ENCODE data around the gene ZNF423. TPM values are rescaled to one million over a fixed set of nuclear protein-coding genes. Genes with fewer than 3 reads are reported as not detected.

Gene ZNF423
- total and polyA plus RNA-seq, 2 experiments from 2014 or later, result 0.43 to 0.49 TPM

- Histone ChIP-seq H3K9me2 (ENCODE audit: insufficient read depth) (no peaks in the 10 kb centered on the region), H3K9ac (no peak overlapping the region), H2AFZ (no peak overlapping the region), H3K27ac (no peak overlapping the region), H4K20me1 (ENCODE audit: insufficient read depth) (no peaks in the 10 kb centered on the region), H3K4me3 (no peak overlapping the region), H3K9me3 (ENCODE audit: low read depth) (no peaks in the 10 kb centered on the region), H3K4me1 (ENCODE audit: insufficient read depth) (peaks cover 12% of the 10 kb centered on the region), H3F3A (ENCODE audit: insufficient read depth) (no peaks in the 10 kb centered on the region), H3K27me3 (replicated peaks; ENCODE audit: insufficient read depth) (0 out of 2 replicates have a peak, but pooled peaks cover 5% of the 10 kb centered on the region), H3K79me2 (ENCODE audit: insufficient read depth) (no peaks in the 10 kb centered on the region), H3K4me2 (ENCODE audit: unreplicated experiment) (no peak overlapping the region), H3K36me3 (ENCODE audit: low read depth) (no peaks in the 10 kb centered on the region)
- TF ChIP-seq EZH2phosphoT487 (IDR thresholded peaks at IDR 0.05; ENCODE audit: insufficient read depth, low read depth), result no peak
- no peak for TF ChIP-seq EZH2 (IDR thresholded peaks at IDR 0.05; ENCODE audit: insufficient read depth, poor library complexity, severe bottlenecking)
- in situ Hi-C loops (cut with MboI), result no loop called here
- no peak for DNase-seq
- WGBS, 2 experiments (ENCODE audit: low coverage in 1 of 2, low lambda C conversion rate in 2 of 2, missing lambda C conversion rate in 2 of 2), result 81 to 91% methylated on average over 6 of the region's 6 CpGs
Measured at GRCh38 chr16:49617710-49618330, 238.1 kb downstream of the ZNF423 start.

- Histone ChIP-seq H2AFZ (no peak overlapping the region), H3K27me3 (replicated peaks; ENCODE audit: insufficient read depth) (peaks cover 9% of the 10 kb centered on the region; the same call in 1 of the 2 replicates), H3K36me3 (ENCODE audit: low read depth) (no peaks in the 10 kb centered on the region), H3K79me2 (ENCODE audit: insufficient read depth) (no peaks in the 10 kb centered on the region), H3K4me1 (ENCODE audit: insufficient read depth) (peaks cover 12% of the 10 kb centered on the region), H3K4me3 (no peak overlapping the region), H4K20me1 (ENCODE audit: insufficient read depth) (no peaks in the 10 kb centered on the region), H3K9ac (no peak overlapping the region), H3F3A (ENCODE audit: insufficient read depth) (no peaks in the 10 kb centered on the region), H3K9me3 (ENCODE audit: low read depth) (no peaks in the 10 kb centered on the region), H3K27ac (no peak overlapping the region), H3K9me2 (ENCODE audit: insufficient read depth) (no peaks in the 10 kb centered on the region), H3K4me2 (ENCODE audit: unreplicated experiment) (no peak overlapping the region)
- 55 to 64% methylated on average over 4 of the region's 4 CpGs for WGBS, 2 experiments (ENCODE audit: low coverage in 1 of 2, low lambda C conversion rate in 2 of 2, missing lambda C conversion rate in 2 of 2)
- no peak for TF ChIP-seq EZH2 (IDR thresholded peaks at IDR 0.05; ENCODE audit: insufficient read depth, poor library complexity, severe bottlenecking)
- TF ChIP-seq EZH2phosphoT487 (IDR thresholded peaks at IDR 0.05; ENCODE audit: insufficient read depth, low read depth), result no peak
- in situ Hi-C loops (cut with MboI), result no loop called here
- DNase-seq, result no peak
Measured at GRCh38 chr16:49617016-49617629, 238.8 kb downstream of the ZNF423 start.

GRCh38 chr16:49615576-49615975 is 240.3 kb downstream of the ZNF423 start:
- Histone ChIP-seq H3K27ac (no peak overlapping the region), H3K9ac (no peak overlapping the region), H3K4me1 (ENCODE audit: insufficient read depth) (peaks cover 8% of the 10 kb centered on the region), H2AFZ (no peak overlapping the region), H3K79me2 (ENCODE audit: insufficient read depth) (no peaks in the 10 kb centered on the region), H3K4me3 (no peak overlapping the region), H3K9me3 (ENCODE audit: low read depth) (no peaks in the 10 kb centered on the region), H3F3A (ENCODE audit: insufficient read depth) (no peaks in the 10 kb centered on the region), H3K36me3 (ENCODE audit: low read depth) (no peaks in the 10 kb centered on the region), H4K20me1 (ENCODE audit: insufficient read depth) (no peaks in the 10 kb centered on the region), H3K4me2 (ENCODE audit: unreplicated experiment) (no peak overlapping the region), H3K27me3 (replicated peaks; ENCODE audit: insufficient read depth) (peaks cover 16% of the 10 kb centered on the region), H3K9me2 (ENCODE audit: insufficient read depth) (no peaks in the 10 kb centered on the region)
- TF ChIP-seq EZH2phosphoT487 (IDR thresholded peaks at IDR 0.05; ENCODE audit: insufficient read depth, low read depth) (no peak), EZH2 (IDR thresholded peaks at IDR 0.05; ENCODE audit: insufficient read depth, poor library complexity, severe bottlenecking) (no peak)
- in situ Hi-C loops (cut with MboI), result no loop called here
- WGBS, 2 experiments (ENCODE audit: low coverage in 1 of 2, low lambda C conversion rate in 2 of 2, missing lambda C conversion rate in 2 of 2), result 75 to 78% methylated on average over 8 of the region's 8 CpGs
- DNase-seq, result no peak

GRCh38 chr16:49610983-49611382 is 244.9 kb downstream of the ZNF423 start:
- no peak for DNase-seq
- H3K9me3 ChIP-seq (ENCODE audit: low read depth), result no peaks in the 10 kb centered on the region
- no peaks in the 10 kb centered on the region for H3K79me2 ChIP-seq (ENCODE audit: insufficient read depth)
- no peaks in the 10 kb centered on the region for H3K4me1 ChIP-seq (ENCODE audit: insufficient read depth)
- no peak overlapping the region for H3K4me2 ChIP-seq (ENCODE audit: unreplicated experiment)
- no peaks in the 10 kb centered on the region for H4K20me1 ChIP-seq (ENCODE audit: insufficient read depth)
- H3K9me2 ChIP-seq (ENCODE audit: insufficient read depth), result no peaks in the 10 kb centered on the region
- TF ChIP-seq EZH2 (IDR thresholded peaks at IDR 0.05; ENCODE audit: insufficient read depth, poor library complexity, severe bottlenecking) (no peak), EZH2phosphoT487 (IDR thresholded peaks at IDR 0.05; ENCODE audit: insufficient read depth, low read depth) (no peak)
- in situ Hi-C loops (cut with MboI), result no loop called here
- no peaks in the 10 kb centered on the region for H3K36me3 ChIP-seq (ENCODE audit: low read depth)
- H3F3A ChIP-seq (ENCODE audit: insufficient read depth), result no peaks in the 10 kb centered on the region
- H3K27me3 ChIP-seq (replicated peaks; ENCODE audit: insufficient read depth), result peaks cover 17% of the 10 kb centered on the region
- H3K9ac ChIP-seq, result no peak overlapping the region
- H3K27ac ChIP-seq, result no peak overlapping the region
- WGBS, 2 experiments (ENCODE audit: low coverage in 1 of 2, low lambda C conversion rate in 2 of 2, missing lambda C conversion rate in 2 of 2), result 62% methylated on average over 3 of the region's 3 CpGs
- no peak overlapping the region for H3K4me3 ChIP-seq
- H2AFZ ChIP-seq, result no peak overlapping the region

Measured in GM23248 (cell line).